Measurements from ENCODE around the gene AHSG. TPM values are rescaled to one million over a fixed set of nuclear protein-coding genes. Genes with fewer than 3 reads are reported as not detected.

The AHSG gene
- total RNA-seq, 2 experiments from 2014 or later = not detected

DNA sequence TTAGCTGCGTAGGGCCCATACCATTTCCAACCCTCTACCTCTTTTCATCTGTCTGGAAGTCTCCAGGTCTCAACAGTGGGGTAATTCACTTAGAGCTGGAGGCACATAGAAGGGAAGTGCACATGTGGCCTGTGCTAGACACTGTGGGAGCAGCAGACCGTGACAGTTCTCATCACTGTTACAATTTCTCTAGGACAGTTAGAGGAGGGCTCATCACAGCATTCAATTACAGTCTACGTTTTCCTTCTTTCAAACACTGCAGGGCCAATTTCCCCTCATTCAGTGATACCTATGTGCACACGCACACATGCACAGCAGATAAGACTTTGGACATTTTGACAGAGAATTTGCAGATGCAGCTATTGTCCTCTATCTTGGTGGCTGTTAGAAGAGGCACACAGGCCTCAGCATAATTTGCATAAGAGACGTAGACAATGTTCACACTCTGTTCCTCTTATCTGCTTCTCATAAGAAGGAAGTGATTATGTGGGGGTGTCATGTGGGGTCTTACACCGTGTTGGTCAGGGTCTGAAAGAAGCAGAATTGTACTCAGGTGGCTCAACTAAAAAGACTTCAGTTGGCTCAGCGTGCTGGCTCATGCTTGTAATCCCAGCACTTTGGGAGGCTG, 40.3 kb downstream of the AHSG start:
- peaks cover 0 to 3% of the 10 kb centered on the region in 2 experiments for H3K27me3 ChIP-seq (ENCODE audit: control insufficient read depth in 1 of 2, insufficient read depth in 2 of 2, low read length in 2 of 2)
- ChIA-PET CTCF (no interaction called here), POLR2A (no interaction called here)
- no peak overlapping the region for H3K27ac Mint-ChIP-seq
- H3K4me3 Mint-ChIP-seq = no peak overlapping the region
- peaks cover 0 to 4% of the 10 kb centered on the region in 2 experiments for H3K9me3 ChIP-seq (ENCODE audit: control insufficient read depth in 1 of 2, insufficient read depth in 1 of 2, low read length in 2 of 2)
- H3K36me3 Mint-ChIP-seq (ENCODE audit: low read depth) = no peaks in the 10 kb centered on the region
- H3K4me1 ChIP-seq (ENCODE audit: insufficient read depth, low read length) = no peaks in the 10 kb centered on the region
- no peaks in the 10 kb centered on the region for H3K36me3 ChIP-seq (ENCODE audit: insufficient read depth, low read length)
- intact Hi-C loops (cut with DNase I, micrococcal nuclease) = no loop called here
- H3K27me3 Mint-ChIP-seq = peaks cover 20% of the 10 kb centered on the region
- no peaks in the 10 kb centered on the region for H3K9me3 Mint-ChIP-seq
- H3K4me3 ChIP-seq (ENCODE audit: low read length) = no peak overlapping the region
- DNase-seq = no peak
- H3K4me1 Mint-ChIP-seq (ENCODE audit: low read depth) = no peaks in the 10 kb centered on the region
- no peak for ATAC-seq (ENCODE audit: poor library complexity)
- H3K27ac ChIP-seq (ENCODE audit: low read depth in 1 of 2, low read length in 2 of 2) = no peak overlapping the region
- TF ChIP-seq CTCF (IDR thresholded peaks at IDR 0.05) = no peak

- H3K9me3 ChIP-seq (ENCODE audit: control insufficient read depth in 1 of 2, insufficient read depth in 1 of 2, low read length in 2 of 2) = peaks cover 0 to 4% of the 10 kb centered on the region in 2 experiments
- H3K4me3 Mint-ChIP-seq = no peak overlapping the region
- no peak overlapping the region for H3K27ac Mint-ChIP-seq
- H3K4me3 ChIP-seq (ENCODE audit: low read length) = no peak overlapping the region
- no peak for DNase-seq
- no peak overlapping the region for H3K27ac ChIP-seq (ENCODE audit: low read depth in 1 of 2, low read length in 2 of 2)
- H3K27me3 Mint-ChIP-seq = peaks cover 17% of the 10 kb centered on the region
- no peak for TF ChIP-seq CTCF (IDR thresholded peaks at IDR 0.05)
- H3K4me1 ChIP-seq (ENCODE audit: insufficient read depth, low read length) = no peaks in the 10 kb centered on the region
- ATAC-seq (ENCODE audit: poor library complexity) = no peak
- CTCF ChIA-PET = no interaction called here
- H3K27me3 ChIP-seq (ENCODE audit: control insufficient read depth in 1 of 2, insufficient read depth in 2 of 2, low read length in 2 of 2) = peaks cover 0 to 1% of the 10 kb centered on the region in 2 experiments
- POLR2A ChIA-PET = no interaction called here
- no peaks in the 10 kb centered on the region for H3K9me3 Mint-ChIP-seq
- no peaks in the 10 kb centered on the region for H3K36me3 ChIP-seq (ENCODE audit: insufficient read depth, low read length)
- no peaks in the 10 kb centered on the region for H3K36me3 Mint-ChIP-seq (ENCODE audit: low read depth)
- no peaks in the 10 kb centered on the region for H3K4me1 Mint-ChIP-seq (ENCODE audit: low read depth)
- intact Hi-C loops (cut with DNase I, micrococcal nuclease) = no loop called here
Observed at GRCh38 chr3:186653984-186654383, 41.1 kb downstream of the AHSG start.

DNA sequence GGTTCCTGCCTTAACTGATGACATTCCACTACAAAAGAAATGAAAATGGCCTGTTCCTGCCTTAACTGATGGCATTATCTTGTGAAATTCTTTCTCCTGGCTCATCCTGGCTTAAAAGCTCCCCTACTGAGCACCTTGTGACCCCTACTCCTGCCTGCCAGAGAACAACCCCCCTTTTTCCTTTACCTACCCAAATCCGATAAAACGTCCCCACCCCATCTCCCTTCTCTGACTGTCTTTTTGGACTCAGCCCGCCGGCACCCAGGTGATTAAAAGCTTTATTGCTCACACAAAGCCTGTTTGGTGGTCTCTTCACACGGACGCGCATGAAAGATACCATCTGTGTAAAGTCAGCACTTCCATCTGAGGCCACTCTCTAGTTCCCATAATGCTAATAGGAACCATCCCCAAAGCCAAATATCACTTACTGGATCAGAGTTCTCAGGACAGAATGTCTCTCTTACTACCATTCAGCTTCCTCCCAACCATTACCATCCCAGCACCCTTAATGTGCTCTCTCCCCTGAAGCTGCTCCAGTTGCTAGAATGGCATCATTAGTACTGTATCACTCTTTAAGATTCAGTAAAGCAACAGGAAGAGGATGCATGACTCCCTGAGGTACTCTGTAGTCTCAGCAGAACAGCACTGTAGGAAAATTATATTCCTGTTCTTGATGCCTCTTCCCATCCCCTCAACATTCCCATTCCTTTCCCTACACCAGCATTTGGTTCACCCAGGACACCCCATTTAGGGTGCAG, 50.7 kb downstream of the AHSG start:
- ATAC-seq (ENCODE audit: poor library complexity) (no peak), DNase-seq (no peak)
- Histone ChIP-seq H3K27me3 (ENCODE audit: control insufficient read depth in 1 of 2, insufficient read depth in 2 of 2, low read length in 2 of 2) (no peaks in the 10 kb centered on the region), H3K36me3 (ENCODE audit: insufficient read depth, low read length) (no peaks in the 10 kb centered on the region), H3K4me1 (ENCODE audit: insufficient read depth, low read length) (no peaks in the 10 kb centered on the region), H3K9me3 (ENCODE audit: control insufficient read depth in 1 of 2, insufficient read depth in 1 of 2, low read length in 2 of 2) (no peaks in the 10 kb centered on the region), H3K4me3 (ENCODE audit: low read length) (no peak overlapping the region), H3K27ac (ENCODE audit: low read depth in 1 of 2, low read length in 2 of 2) (no peak overlapping the region)
- no peaks in the 10 kb centered on the region for H3K9me3 Mint-ChIP-seq
- peaks cover 7% of the 10 kb centered on the region for H3K27me3 Mint-ChIP-seq
- no peaks in the 10 kb centered on the region for H3K36me3 Mint-ChIP-seq (ENCODE audit: low read depth)
- no peak overlapping the region for H3K27ac Mint-ChIP-seq
- ChIA-PET POLR2A (no interaction called here), CTCF (no interaction called here)
- no peak for TF ChIP-seq CTCF (IDR thresholded peaks at IDR 0.05)
- no peak overlapping the region for H3K4me3 Mint-ChIP-seq
- intact Hi-C loops (cut with DNase I, micrococcal nuclease) = no loop called here
- H3K4me1 Mint-ChIP-seq (ENCODE audit: low read depth) = no peaks in the 10 kb centered on the region

Measured in CD4-positive, alpha-beta T cell (primary cell).